ENCODE data around the gene CEND1.

CEND1 gene

DNA sequence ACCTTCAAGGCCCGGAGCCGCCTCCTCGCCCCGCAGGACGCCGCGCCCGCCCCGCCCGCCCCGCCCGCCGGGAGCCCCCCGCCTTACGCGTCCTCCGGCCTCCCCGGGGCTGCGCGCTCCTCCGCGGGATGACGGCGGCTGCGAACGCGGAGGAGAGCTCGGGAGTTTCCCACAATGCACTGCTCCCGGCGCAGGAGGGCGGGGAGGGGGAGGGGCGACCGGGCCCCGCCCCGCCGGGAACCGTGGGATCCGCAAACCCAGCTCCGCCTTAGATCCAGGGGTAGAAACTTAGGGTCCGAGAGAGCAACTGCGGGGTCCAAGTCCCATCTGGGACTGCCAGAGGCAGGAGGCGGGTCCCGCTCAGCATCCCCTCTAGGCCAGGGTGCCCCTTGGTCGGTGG lies at the start of gene CEND1:
Gene CEND1, minus strand, starts transcription at position 148 of the 400 bp plus-strand sequence. CDS start 1,514 bp downstream, outside the sequence.
- no peak for DNase-seq

DNA sequence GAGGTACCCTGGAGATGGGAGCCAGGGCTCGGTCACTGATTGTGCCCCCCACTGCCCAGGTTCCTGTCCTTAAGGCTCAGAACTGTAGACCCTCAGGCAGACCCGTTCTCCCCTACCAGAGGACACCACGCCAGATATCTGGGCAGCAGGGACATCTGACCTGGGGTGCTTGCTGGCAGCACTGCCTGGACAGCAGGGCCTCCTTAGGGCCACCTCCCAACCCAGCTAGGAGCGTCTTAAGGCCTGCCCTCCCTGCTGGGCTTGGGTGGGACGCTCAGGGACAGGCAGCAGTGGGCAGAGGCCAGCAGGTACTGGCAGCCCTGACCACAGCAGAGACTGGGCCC lies 49.4 kb upstream of the CEND1 start:
- DNase-seq, result no peak

DNA sequence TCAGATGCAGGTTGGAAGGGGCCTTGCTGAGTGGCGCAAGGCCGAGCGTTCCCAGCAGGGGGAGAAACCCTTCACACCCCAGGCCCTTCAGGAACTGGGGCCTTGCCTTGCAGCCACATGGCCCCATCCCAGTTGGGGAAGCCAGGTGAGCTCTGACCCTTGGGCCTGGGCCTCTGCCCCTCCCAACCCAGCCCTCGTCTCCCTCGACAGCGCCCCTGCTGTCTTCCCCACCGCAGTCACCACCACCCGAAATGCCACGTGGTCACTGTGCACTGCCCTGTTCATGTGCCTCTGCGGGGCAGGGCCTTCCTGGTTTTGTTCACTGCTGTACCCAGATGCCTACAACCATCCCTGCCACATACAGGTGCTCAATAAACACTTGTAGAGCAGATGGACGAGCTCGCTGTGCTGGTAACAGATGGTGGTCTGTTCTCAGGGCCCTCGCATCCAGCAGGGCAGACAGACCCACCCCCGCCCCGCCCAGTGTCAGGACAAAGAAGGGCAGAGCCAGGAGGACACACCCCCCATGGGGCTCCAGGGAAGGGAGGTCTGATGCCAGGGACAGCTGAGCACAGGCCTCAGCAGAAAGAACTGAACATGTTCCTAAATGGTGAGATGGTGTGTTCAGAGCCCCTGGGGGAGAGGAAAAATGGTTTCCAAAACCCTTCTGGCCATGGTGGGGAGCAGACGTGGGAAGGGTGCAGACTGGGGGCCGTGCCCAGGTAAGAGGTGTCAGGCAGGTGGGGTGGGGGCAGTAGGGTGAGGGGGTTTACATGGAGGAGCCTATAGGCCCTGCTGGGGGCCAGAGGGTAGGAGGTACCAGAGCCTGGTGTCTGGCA lies 48.8 kb upstream of the CEND1 start:
- DNase-seq, result no peak

DNA sequence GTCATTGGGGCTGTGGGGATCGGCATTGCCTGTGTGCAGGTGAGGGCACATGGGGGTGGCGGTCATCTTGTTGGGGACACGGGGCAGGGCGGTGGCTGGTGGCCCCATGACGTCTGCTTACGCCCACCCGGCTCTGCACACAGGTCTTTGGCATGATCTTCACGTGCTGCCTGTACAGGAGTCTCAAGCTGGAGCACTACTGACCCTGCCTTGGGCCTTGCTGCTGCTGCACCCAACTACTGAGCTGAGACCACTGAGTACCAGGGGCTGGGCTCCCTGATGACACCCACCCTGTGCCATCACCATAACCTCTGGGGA lies 48.1 kb upstream of the CEND1 start:
- DNase-seq, result no peak

DNA sequence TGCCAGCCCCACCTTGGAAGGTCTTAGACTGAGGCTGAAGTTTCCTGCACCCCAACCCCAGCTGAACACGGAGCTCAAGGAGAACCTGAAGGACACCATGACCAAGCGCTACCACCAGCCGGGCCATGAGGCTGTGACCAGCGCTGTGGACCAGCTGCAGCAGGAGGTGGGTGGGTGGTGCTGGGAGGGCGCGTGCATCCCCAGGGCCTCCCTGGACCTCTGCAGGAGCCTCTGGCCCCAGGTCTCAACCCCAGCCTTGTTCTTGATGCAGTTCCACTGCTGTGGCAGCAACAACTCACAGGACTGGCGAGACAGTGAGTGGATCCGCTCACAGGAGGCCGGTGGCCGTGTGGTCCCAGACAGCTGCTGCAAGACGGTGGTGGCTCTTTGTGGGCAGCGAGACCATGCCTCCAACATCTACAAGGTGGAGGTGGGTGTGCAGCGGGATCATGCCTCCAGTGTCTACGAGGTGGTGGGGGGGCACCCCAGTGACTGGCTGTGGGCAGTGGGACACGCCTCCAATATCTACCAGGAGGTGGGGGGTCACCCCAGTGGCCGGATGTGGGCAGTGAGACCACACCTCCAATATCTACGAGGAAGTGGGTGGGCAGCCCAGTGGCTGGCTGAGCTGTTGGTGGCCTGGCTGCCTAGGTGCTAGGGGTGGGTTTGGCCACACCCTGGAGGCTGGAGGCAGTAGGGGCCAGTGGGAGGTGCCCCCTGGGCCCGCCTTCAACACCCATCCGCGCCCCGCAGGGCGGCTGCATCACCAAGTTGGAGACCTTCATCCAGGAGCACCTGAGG lies 47.5 kb upstream of the CEND1 start:
- DNase-seq, result no peak

DNA sequence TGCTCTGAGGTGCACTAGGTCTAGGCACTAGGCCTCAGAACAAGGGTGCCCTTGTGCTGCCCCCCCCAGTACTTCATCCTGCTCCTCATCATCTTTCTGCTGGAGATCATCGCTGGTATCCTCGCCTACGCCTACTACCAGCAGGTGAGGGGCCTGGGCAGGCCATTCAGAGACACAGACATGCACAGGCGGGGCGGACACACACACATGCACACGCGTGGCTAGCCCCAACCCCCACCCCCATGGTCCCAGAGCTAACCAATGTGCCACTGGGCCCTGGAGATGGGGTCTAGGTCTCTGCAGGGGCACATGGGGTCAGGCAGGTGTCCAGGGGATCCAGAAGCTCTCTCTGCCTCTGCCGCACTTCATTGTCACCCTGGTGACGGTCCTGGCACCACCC lies 46.8 kb upstream of the CEND1 start:
- no peak for DNase-seq

DNA sequence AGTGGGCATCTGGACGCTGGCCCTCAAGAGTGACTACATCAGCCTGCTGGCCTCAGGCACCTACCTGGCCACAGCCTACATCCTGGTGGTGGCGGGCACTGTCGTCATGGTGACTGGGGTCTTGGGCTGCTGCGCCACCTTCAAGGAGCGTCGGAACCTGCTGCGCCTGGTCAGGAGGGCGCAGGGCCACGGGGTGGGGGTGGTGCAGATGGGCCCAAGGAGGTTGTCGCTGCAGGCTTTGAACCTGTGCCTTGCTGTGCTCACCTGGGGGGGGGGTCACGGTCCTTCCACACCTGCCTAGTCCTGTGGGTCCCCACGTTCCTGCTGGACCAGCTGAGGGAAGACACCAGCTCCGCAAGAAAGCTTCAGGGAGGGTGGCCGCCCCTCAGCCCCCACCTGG lies 46.4 kb upstream of the CEND1 start:
- DNase-seq, result no peak

DNA sequence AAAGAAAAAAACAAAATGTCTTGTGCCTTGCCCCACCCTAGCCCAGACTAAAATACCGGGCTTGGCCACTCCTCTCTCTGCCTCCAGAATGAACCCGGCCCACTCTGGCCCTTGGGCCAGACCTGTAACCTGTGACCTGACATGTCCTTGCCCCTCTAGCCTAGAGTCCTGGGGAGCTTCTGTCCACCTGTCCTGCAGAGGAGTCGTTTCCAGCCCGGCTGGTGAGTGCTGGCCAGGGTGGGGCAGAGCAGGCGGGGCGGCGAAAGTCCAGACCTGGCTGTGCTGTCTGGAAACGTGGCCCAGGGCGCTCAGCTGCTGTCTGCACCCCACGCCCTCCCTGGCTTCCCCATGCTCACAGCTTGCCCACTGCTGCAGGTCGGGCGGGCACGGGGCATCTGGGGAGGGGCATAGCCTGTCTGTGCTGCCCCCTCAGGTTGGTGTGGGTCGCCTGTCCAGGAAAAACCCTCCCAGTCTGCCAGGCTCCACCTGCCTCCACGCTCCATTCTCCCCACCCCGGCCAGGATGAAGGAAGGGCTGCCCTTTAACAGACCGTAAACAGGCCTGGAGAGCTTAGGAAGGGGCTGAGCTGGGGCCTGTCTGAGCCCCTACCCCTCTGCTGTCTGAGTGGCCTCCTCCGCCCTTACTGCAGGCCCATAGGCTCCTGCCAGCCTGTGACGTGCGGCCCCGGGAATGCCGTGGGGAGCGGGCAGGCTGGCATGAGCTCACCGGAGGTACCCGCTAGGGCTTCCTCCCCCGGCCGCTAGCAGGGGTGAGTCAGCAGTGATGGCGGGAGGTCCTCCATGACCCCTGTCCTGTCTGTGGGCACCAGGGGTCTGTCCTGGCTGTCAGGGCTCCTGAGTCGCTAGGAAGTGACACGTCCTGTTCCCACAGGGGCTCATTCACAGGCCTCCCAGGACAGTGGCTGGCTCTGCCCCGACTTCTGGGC lies 44.8 kb upstream of the CEND1 start:
- no peak for DNase-seq

DNA sequence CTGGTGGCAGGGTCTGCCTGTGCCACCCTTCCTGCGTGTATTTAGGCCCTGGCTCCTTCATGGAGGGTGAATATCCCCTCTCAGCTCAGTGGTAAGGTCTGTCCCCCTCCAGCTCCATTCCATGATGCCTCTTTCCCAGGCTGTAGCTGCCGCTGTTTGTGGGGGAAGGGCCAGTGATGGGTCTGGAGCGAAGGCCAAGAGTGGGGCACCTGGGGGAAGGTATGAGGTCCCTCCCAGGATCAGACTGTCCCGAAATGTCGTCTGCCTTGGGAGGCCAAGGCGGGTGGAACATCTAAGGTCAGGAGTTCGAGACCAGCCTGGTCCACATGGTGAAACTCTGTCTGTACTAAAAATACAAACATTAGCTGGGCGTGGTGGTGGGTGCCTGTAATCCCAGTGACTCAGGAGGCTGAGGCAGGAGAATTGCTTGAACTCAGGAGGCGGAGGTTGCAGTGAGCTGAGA lies 44.0 kb upstream of the CEND1 start:
- no peak for DNase-seq

DNA sequence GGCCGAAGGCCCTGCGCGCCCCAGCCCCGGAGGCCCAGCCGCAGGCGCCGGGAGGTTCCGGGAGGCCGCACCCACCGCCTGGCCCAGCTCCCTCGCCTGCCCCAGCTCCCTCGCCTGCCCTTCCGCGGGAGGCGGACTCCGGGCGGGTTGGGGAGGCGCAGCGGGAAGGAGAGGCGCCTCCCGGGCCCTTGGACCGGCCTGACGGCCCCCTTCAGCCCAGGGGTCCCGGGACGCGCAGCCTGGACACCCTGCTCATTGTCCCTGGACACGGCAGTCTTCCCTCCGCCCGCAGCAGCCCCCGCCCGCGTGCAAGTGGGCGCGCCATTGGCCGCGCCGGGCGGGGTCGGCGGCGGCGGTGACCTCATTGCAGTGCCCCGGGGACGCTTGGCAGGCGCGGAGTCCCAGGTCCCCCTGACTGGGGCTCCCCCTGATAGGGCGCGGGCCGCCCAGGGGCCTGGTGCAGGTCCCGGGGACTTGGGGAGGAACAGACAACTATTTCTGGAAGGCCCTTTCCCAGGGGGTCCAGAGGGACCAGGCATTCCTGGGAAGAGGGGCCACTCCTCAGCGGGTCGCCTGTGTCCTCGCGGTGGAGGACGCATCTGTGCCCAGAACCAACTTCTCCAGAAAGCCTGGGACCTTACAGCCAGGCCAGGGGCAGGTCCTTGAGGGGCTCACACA lies 43.4 kb upstream of the CEND1 start:
- DNase-seq, result no peak

DNA sequence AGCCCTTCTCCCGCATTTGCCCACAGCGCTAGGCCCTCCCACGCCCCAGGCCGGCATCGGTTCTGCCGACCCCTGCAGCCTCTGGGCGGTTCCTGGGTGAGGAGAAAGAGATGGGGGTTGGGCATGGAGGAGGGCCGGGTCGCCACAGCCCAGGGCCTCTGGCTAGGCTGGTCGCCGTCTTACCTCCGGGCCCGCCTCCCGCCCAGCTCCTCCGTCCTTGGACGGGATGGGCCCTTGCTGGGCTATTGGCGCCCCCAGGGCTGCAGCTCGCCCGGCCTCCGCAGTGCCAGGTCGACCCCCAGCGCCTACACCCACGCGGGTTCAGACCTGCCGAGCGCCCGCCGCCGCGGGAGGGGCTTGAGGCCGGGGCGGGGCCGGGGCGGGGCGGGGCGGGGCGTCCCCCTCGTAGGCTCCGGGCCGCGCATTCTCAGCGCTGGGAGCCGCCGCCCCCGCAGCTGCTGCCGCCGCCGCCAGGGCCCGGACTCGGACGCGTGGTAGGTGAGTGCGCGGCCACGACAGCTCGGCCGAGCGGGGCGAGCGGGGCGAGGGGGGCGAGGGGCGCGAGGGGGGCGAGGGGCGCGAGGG lies 42.7 kb upstream of the CEND1 start, which contains the start of gene CD151:
Gene CD151, plus strand, starts transcription at position 424 of the 585 bp plus-strand sequence. CDS start 3,118 bp downstream, outside the sequence.
- DNase-seq, result peak in 2 of 4 experiments; percentile 26 to 37

DNA sequence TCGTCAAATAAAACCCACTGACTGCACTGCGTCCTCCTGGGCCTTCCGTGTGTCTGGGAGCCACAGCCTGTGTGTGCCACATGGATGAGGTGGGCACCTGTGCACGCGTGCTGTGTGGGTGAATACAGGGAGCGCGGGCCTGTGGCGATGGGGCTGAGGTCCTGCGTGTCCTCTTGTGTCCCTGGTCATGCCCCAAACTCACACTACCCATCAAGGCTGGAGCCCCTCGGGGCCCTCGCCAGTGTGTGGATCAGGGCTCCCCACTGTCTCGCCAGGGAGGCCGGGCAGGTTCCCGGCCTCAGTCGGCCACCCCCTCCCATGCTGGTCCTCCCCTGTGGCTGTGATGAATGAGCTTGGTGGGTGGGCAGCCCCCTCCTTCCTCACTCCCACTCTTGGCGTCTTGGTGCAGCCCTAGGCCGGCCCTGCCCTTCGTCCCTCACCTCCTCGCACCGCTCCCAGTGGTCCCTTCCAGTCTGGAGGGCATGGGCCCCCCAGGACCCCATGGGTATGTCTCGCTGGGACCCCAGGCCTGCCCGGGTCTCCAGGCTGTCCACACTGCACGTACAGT lies 42.2 kb upstream of the CEND1 start:
- DNase-seq, result no peak

DNA sequence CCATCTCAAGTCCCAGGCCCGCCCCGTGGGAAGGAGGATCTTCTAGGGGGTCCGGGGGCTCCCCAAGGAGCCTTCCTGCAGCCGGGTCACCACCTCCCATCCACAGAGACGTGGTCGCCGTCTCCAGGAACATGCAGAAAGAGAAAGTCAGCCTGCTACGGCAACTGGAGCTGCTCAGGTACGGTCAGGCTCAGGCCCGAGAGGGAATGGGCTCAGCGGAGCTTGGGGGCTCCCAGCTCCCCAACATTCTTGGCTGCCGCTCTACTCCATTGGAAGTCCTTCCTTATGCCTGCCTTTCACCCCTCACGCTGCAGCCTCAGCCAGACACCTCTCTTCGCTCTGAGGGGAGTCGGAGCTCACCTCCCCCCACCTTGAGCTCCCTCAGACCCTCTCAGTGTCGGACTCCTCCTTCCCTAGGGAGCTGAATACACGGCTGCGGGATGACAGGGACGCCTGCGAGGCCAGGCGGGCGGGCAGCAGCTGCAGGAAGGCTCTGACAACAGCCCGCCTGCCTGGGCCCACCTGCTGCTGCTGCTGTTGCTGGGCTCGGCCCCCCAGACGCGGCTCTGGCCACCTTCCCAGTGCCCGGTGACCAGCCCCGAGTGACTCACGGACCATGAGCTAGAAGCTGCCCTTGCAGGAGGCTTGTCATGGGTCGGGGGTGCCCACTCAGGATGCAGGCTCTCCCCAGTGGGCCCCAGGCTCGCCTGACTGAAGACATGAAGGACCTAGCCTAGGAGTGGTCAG lies 41.4 kb upstream of the CEND1 start:
- DNase-seq, result no peak

DNA sequence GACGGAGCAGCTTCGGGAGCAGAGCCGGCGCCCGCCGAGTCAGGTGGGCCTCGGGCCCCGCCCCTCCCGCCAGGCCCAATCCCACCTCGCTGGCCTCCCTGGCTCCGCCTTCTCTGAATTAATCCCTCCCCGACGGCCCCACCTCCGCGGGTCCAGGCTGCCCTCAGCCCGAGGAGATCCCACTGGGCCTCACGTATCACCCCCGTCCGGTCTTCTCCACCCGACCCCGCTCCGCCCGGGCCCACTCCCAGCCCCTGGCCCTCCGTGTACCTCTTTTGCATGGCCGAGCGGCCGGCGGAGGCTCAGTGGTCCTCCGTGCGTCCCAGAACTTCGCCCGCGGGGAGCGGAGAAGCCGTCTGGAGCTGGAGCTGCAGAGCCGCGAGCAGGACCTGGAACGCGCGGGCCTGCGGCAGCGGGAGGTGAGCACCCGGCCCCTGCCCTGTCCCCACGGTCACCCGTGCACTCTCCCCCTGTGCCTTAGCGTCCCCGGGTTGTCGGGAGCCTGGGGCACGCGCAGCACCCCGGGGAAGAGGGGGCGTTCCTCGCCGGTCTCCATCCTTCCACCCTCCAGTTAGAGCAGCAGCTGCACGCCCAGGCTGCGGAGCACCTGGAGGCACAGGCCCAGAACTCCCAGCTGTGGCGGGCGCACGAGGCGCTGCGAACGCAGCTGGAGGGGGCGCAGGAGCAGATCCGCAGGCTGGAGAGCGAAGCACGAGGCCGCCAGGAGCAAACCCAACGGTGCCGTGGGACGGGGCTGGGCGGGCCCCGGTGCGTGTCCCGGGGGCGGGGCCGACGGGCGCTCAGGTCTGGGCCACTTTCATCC lies 40.6 kb upstream of the CEND1 start:
- peak in 2 of 4 experiments; percentile 21 to 50 for DNase-seq

DNA sequence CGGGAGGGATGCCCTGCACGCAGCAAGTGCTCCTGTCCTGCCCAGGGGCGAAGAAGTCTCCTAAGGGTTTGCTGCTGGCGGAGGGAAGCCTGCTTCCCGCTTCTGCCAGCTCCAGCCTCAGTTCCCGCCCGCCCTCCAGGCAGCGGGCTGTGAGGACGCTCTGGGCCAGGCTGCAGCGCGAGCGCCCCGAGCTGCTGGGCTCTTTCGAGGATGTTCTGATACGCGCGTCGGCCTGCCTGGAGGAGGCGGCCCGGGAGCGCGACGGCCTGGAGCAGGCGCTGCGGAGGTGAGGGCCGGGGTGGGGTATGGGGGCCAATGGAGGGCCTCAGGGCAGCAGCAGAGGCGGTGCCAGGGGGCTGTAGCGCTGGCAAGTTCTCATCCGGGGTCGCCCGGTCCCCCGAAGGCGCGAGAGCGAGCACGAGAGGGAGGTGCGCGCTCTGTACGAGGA lies 40.0 kb upstream of the CEND1 start:
- DNase-seq, result no peak

DNA sequence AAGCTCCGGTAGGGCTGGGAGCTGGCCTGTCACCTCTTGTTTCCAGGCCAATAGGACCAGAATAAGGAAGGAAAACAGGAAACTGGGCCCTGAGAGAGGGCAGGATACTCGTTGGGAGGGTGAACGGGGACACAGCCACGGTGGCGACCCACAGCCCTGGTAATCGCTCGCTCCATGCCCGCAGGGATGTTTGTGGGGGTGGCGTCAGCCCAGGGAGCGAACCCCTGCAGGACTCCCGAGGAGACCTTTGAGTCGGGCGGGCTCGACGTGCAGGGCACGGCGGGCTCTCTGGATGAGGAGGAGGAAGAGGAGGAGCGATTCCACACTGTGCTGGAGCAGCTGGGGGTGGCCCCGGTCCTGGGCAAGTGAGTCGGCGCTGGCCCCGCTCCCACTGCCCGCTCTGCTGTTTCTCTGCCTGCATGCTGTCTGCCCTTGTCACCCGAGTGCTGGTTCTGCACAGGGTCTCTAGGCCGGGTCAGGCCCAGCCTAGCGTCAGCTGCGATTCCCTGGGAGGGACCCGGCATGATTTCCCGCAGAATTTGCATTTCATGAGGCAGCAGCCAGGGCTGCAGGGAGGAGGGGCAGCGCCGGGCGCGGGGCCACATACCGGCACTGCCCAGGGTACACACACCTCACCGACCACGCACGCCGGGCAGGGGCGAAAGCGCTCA lies 39.4 kb upstream of the CEND1 start:
- DNase-seq, result no peak

DNA sequence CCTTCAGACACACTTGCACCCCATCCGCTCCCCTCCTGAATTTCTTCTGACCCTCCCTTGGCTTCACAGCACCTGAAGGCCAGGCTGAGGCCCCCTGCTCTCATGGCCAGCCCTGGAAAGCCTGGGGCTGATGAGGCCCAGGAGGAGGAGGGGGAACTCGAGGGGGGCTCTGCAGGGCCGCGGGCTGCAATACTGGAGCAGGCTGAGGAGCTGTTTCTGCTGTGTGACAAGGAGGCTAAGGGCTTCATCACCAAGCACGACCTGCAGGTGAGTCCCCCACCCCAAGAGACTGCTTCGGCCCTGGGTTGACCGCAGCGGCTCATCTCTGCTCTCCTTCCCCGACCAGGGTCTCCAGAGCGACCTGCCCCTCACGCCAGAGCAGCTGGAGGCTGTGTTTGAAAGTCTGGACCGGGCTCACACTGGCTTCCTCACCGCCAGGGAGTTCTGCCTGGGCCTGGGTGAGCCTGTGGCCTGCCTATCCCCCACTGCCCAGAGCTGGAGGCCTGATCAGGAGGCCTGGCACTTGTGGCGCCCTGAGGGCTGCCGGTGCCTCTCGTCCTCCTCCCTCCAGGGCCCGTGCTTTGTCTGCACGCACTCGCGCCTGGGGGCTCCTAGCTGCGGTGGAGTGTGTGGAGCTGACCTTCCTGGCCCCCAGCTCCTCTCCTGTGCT lies 38.8 kb upstream of the CEND1 start:
- DNase-seq, result no peak

DNA sequence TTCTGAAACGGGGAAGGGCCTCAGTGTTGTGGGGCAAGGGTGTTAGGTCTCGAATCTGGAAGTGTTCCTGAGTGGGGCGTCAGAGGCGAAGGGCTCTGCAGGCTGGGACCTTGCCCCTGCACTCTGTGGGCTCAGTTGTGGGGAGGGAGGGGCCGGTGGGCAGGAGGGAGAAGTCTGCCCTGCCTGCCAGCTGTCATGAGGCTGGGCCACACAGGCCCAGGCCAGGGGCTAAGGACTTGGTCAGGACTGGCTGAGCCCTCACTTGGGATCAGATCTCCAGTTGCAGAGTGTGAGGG lies 38.0 kb upstream of the CEND1 start, which contains the start of gene CRACR2B:
Gene CRACR2B, plus strand, starts transcription at position 23 of the 296 bp plus-strand sequence. CDS start 689 bp downstream, outside the sequence.
- DNase-seq, result no peak

Measured in activated CD4-positive, CD25-positive, alpha-beta regulatory T cell (primary cell).